ENCODE results near the gene GOLGA6L4.
"Not testable (repeated sequence)": the region's sequence is repeated elsewhere in the genome, so short reads cannot be mapped to it uniquely, and the experiment has no call there.

DNA sequence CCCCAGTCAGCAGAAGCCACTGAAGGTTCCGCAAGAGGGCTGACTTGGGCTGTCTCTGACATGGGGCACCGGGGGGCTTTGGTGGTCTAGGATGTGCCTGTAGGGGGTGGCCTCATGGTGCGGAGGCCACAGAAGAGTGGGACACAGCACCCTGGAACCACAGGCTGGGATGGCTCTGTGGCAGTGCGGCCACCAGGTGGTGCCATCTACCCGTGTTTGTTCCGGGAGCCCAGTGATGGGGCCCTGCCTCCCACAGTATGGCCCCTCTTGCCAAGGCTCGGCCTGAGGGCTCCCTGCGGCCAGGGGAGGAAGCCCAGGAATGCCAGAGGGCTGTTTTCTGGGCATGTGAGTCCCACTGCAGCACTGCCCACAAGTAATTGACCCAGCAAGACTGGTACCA lies 40.0 kb upstream of the GOLGA6L4 start:
- TF ChIP-seq CTCF (conservative IDR thresholded peaks at IDR 0.05 in 1 of 2, IDR thresholded peaks at IDR 0.05 in 1 of 2; ENCODE audit: low read depth in 1 of 2, low read length in 2 of 2); EZH2 (IDR thresholded peaks at IDR 0.05; ENCODE audit: low read length, missing control alignments): not testable (repeated sequence)

Data from fibroblast of lung (primary cell).